ENCODE results near the gene RASA3.

DNA sequence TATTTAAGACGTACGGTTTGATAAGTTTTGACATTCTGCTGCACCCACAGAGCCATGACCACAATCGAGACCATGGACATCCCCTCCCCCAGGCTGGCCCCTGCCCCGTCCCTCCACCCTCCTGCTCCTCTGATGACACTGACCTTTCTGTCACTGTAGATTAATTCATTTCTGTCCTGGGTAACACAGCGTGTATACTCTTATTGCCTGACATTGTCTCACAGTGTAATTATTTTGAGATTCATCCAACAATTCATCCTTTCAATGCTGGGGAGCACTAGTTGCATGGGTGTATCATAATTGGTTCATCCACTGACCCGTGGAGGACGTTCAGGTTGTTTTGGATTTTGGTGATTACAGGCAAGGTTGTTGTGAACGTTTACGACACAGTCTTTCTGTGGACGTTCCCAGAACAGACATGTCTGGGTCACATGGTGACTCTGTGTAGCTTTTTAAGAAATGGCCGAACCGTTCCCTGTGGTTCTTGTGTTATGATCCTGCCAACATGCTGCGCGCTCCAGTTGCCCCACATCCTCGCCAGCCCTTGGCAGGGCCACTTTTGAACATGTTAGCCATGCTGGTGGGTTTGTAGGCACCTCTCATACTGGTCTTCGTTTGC lies 200.5 kb downstream of the RASA3 start:
- TF ChIP-seq, protein P1, sequence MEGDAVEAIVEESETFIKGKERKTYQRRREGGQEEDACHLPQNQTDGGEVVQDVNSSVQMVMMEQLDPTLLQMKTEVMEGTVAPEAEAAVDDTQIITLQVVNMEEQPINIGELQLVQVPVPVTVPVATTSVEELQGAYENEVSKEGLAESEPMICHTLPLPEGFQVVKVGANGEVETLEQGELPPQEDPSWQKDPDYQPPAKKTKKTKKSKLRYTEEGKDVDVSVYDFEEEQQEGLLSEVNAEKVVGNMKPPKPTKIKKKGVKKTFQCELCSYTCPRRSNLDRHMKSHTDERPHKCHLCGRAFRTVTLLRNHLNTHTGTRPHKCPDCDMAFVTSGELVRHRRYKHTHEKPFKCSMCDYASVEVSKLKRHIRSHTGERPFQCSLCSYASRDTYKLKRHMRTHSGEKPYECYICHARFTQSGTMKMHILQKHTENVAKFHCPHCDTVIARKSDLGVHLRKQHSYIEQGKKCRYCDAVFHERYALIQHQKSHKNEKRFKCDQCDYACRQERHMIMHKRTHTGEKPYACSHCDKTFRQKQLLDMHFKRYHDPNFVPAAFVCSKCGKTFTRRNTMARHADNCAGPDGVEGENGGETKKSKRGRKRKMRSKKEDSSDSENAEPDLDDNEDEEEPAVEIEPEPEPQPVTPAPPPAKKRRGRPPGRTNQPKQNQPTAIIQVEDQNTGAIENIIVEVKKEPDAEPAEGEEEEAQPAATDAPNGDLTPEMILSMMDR (IDR thresholded peaks at IDR 0.05; ENCODE audit: low read length), result no peak
- TF ChIP-seq EZH2 (optimal IDR thresholded peaks at IDR 0.05; ENCODE audit: low read depth, low read length) (no peak), EZH2phosphoT487 (IDR thresholded peaks at IDR 0.05; ENCODE audit: low read length) (no peak)

All from MM.1S (cell line).